Measurements from ENCODE around the gene HRK. TPM values are rescaled to one million over a fixed set of nuclear protein-coding genes. Genes with fewer than 3 reads are reported as not detected.
"Not testable (repeated sequence)": the region's sequence is repeated elsewhere in the genome, so short reads cannot be mapped to it uniquely, and the experiment has no call there.

HRK gene
- polyA plus RNA-seq, 1 donor, result 0.30 TPM

- DNase-seq, result peak; percentile 38
These were observed 62.8 kb downstream of the HRK start for GRCh38 chr12:116818341-116818856.

- not testable (repeated sequence) for DNase-seq
These were observed 66.5 kb downstream of the HRK start for GRCh38 chr12:116814766-116815165.

- no peak for DNase-seq
These were observed 67.8 kb downstream of the HRK start for GRCh38 chr12:116813271-116814041.

GRCh38 chr12:116812238-116812637 lies 69.0 kb downstream of the HRK start:
- no peak for DNase-seq

- DNase-seq, result no peak
These were observed 72.8 kb downstream of the HRK start for GRCh38 chr12:116808113-116809105.

- no peak for DNase-seq
These were observed 73.7 kb downstream of the HRK start for GRCh38 chr12:116807546-116807945.

GRCh38 chr12:116806845-116807440 lies 74.3 kb downstream of the HRK start:
- DNase-seq, result no peak

Other genes with a start within 250 kb of the HRK start
- 14.3 TPM for gene SPRING1, start 143.4 kb downstream of the HRK start, polyA plus RNA-seq (ENCODE audit: insufficient read length)
- 1.1 TPM for gene RNFT2, start 143.1 kb downstream of the HRK start, polyA plus RNA-seq (ENCODE audit: insufficient read length)
- 16.3 TPM for gene FBXW8, start 29.5 kb upstream of the HRK start, polyA plus RNA-seq (ENCODE audit: insufficient read length)
- gene TESC, start 218.0 kb upstream of the HRK start, polyA plus RNA-seq (ENCODE audit: insufficient read length), result 5.4 TPM

Measured in hindlimb muscle (tissue), 1 donor.